ENCODE measurements around the gene PPP1R7. TPM values are rescaled to one million over a fixed set of nuclear protein-coding genes. Genes with fewer than 3 reads are reported as not detected.

PPP1R7 gene
- polyA plus RNA-seq, 1 donor from 2014 or later = 59.3 TPM

DNA sequence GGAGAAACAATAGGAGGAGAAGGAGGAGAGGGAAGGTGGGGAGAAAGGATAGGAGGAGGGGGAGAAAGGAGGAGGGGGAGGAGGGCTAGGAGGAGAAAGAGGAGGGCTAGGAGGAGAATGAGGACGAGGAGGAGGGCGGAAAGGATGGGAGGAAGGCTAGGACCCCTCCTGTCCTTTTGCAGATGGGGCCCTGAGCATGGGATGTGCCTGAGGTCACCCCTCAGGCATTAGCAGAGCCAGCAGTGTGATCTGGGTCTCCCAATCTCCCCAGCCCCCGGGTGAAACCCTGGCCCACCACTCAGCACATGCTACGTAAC lies 37.6 kb downstream of the PPP1R7 start:
- Histone ChIP-seq H2AFZ (ENCODE audit: low read depth, low read length) (no peak overlapping the region), H3K27me3 (ENCODE audit: insufficient read depth, low read depth, low read length) (no peaks in the 10 kb centered on the region), H3K9me2 (ENCODE audit: insufficient read depth, low read length) (no peaks in the 10 kb centered on the region), H3K9me3 (ENCODE audit: low read length) (no peaks in the 10 kb centered on the region), H3K4me2 (ENCODE audit: low read length) (no peak overlapping the region), H3K27ac (ENCODE audit: low read length) (no peak overlapping the region), H3K4me3 (ENCODE audit: low read length) (no peak overlapping the region), H3F3A (ENCODE audit: insufficient read depth, low read length, poor library complexity, severe bottlenecking) (no peaks in the 10 kb centered on the region), H3K9ac (ENCODE audit: low read length) (no peak overlapping the region), H3K79me2 (replicated peaks; ENCODE audit: insufficient read depth, low read length) (no peaks in the 10 kb centered on the region), H4K20me1 (ENCODE audit: insufficient read depth) (no peaks in the 10 kb centered on the region), H3K36me3 (ENCODE audit: insufficient read depth, low read length) (no peaks in the 10 kb centered on the region)
- TF ChIP-seq EP300 (conservative IDR thresholded peaks at IDR 0.05; ENCODE audit: poor library complexity, severe bottlenecking) = no peak
- TF ChIP-seq EZH2 (IDR thresholded peaks at IDR 0.05; ENCODE audit: borderline replicate concordance, insufficient read depth, low read length, poor library complexity, severe bottlenecking) = no peak
- TF ChIP-seq TAF1 (IDR thresholded peaks at IDR 0.05; ENCODE audit: low read depth) = no peak

DNA sequence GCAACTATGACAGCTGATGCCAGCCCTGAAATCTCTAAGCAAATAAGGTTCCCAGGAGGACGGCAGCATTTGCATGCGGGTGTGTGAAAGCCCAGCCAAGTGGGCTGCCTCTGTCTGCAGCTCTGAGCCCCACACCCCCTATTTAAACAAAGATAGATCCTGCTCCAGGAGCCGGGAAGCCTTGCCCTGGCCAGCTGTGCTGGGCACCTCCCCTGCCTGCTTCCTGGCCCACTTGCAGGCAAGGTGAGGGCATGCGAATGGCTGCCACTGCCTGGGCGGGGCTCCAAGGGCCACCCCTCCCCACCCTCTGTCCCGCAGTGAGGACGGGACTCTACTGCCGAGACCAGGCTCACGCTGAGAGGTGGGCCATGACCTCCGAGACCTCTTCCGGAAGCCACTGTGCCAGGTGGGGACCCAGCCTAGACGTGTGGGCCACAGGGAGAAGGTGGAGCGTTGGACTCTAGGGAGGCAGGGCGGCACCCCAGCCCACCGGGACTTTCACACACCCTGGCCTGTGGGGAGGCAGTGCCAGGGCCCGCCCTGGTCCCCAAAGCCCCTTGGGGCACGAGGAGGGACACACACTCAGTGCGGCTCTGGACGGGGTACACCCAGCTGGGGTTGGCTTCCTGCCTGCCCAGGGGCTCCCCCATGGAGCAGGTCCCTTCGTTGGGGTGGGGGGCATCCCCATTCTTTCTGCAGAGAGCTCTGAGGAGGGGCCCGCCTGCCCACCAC lies 38.3 kb downstream of the PPP1R7 start, which contains the start of gene ANO7:
Gene ANO7, plus strand, starts transcription at position 317 of the 732 bp plus-strand sequence. CDS start 1,387 bp downstream, outside the sequence.
- Histone ChIP-seq H3K79me2 (replicated peaks; ENCODE audit: insufficient read depth, low read length) (no peaks in the 10 kb centered on the region), H2AFZ (ENCODE audit: low read depth, low read length) (no peak within 1 kb of the TSS), H4K20me1 (ENCODE audit: insufficient read depth) (no peaks in the 10 kb centered on the region), H3F3A (ENCODE audit: insufficient read depth, low read length, poor library complexity, severe bottlenecking) (no peaks in the 10 kb centered on the region), H3K4me2 (ENCODE audit: low read length) (no peak within 1 kb of the TSS), H3K27me3 (ENCODE audit: insufficient read depth, low read depth, low read length) (no peaks in the 10 kb centered on the region), H3K36me3 (ENCODE audit: insufficient read depth, low read length) (no peaks in the 10 kb centered on the region), H3K27ac (ENCODE audit: low read length) (no peak within 1 kb of the TSS), H3K4me3 (ENCODE audit: low read length) (no peak within 1 kb of the TSS), H3K9ac (ENCODE audit: low read length) (no peak within 1 kb of the TSS), H3K9me2 (ENCODE audit: insufficient read depth, low read length) (no peaks in the 10 kb centered on the region), H3K9me3 (ENCODE audit: low read length) (no peaks in the 10 kb centered on the region)
- TF ChIP-seq POLR2AphosphoS5 (IDR thresholded peaks at IDR 0.05) = no peak
- TF ChIP-seq MXI1 (conservative IDR thresholded peaks at IDR 0.05; ENCODE audit: poor library complexity, severe bottlenecking) = no peak
- TF ChIP-seq TAF1 (IDR thresholded peaks at IDR 0.05; ENCODE audit: low read depth) = no peak
- no peak for TF ChIP-seq SMC3 (conservative IDR thresholded peaks at IDR 0.05; ENCODE audit: poor library complexity)
- TF ChIP-seq RAD21 (conservative IDR thresholded peaks at IDR 0.05) = no peak
- TF ChIP-seq EZH2 (IDR thresholded peaks at IDR 0.05; ENCODE audit: borderline replicate concordance, insufficient read depth, low read length, poor library complexity, severe bottlenecking) = no peak

DNA sequence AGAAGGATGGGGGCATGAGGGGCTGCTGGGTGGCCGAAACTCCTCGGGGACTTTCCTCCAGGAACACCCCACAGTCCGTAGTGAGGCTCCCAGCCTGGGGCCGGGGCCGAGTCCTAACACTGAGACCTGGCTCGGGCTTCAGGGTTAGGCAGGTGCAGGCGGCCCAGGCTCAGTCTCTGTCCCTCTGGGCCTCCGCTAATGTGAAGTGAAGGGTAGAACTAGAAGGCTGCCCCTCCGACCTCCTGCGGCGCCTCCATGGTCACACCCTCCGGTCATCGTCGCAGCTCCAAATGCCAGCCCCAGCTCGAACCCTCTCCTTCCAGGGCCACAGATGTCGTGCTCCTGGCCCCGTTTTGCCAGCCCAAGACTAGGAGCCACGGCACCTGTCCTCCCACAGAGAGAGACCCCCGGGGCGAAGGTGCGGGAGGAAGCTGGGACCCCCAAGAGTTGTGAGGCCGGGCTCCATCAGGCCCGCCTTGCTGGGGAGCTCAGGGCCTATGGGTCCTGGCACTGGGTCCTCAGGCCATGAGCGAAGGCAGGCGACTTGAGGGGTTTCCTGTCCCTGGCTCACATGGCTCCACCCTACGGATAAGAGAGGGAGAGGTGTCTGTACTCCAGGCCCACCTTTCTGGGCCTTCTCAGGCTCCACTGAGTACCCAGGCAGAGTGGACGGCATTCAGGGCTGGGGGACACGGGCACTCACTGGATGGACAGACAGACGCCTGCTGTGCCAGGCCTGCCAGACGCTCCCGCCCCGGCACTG lies 39.0 kb downstream of the PPP1R7 start:
- H3F3A ChIP-seq (ENCODE audit: insufficient read depth, low read length, poor library complexity, severe bottlenecking) = no peaks in the 10 kb centered on the region
- no peaks in the 10 kb centered on the region for H3K36me3 ChIP-seq (ENCODE audit: insufficient read depth, low read length)
- no peaks in the 10 kb centered on the region for H3K79me2 ChIP-seq (replicated peaks; ENCODE audit: insufficient read depth, low read length)

More for the DNA sequence above, 39.0 kb downstream of the PPP1R7 start:
- Histone ChIP-seq H3K9ac (ENCODE audit: low read length) (no peak overlapping the region), H3K9me2 (ENCODE audit: insufficient read depth, low read length) (no peaks in the 10 kb centered on the region), H3K4me2 (ENCODE audit: low read length) (no peak overlapping the region), H2AFZ (ENCODE audit: low read depth, low read length) (no peak overlapping the region), H3K4me3 (ENCODE audit: low read length) (no peak overlapping the region), H3K27me3 (ENCODE audit: insufficient read depth, low read depth, low read length) (no peaks in the 10 kb centered on the region), H4K20me1 (ENCODE audit: insufficient read depth) (no peaks in the 10 kb centered on the region), H3K9me3 (ENCODE audit: low read length) (no peaks in the 10 kb centered on the region), H3K27ac (ENCODE audit: low read length) (no peak overlapping the region)
- TF ChIP-seq SMC3 (conservative IDR thresholded peaks at IDR 0.05; ENCODE audit: poor library complexity) = no peak
- no peak for TF ChIP-seq TAF1 (IDR thresholded peaks at IDR 0.05; ENCODE audit: low read depth)
- TF ChIP-seq RAD21 (conservative IDR thresholded peaks at IDR 0.05) = no peak
- TF ChIP-seq, protein P1, sequence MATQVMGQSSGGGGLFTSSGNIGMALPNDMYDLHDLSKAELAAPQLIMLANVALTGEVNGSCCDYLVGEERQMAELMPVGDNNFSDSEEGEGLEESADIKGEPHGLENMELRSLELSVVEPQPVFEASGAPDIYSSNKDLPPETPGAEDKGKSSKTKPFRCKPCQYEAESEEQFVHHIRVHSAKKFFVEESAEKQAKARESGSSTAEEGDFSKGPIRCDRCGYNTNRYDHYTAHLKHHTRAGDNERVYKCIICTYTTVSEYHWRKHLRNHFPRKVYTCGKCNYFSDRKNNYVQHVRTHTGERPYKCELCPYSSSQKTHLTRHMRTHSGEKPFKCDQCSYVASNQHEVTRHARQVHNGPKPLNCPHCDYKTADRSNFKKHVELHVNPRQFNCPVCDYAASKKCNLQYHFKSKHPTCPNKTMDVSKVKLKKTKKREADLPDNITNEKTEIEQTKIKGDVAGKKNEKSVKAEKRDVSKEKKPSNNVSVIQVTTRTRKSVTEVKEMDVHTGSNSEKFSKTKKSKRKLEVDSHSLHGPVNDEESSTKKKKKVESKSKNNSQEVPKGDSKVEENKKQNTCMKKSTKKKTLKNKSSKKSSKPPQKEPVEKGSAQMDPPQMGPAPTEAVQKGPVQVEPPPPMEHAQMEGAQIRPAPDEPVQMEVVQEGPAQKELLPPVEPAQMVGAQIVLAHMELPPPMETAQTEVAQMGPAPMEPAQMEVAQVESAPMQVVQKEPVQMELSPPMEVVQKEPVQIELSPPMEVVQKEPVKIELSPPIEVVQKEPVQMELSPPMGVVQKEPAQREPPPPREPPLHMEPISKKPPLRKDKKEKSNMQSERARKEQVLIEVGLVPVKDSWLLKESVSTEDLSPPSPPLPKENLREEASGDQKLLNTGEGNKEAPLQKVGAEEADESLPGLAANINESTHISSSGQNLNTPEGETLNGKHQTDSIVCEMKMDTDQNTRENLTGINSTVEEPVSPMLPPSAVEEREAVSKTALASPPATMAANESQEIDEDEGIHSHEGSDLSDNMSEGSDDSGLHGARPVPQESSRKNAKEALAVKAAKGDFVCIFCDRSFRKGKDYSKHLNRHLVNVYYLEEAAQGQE (IDR thresholded peaks at IDR 0.05; ENCODE audit: borderline replicate concordance) = no peak

Measured in neural cell (in vitro differentiated cells).